T-helper 2 cell treated with Interferon-gamma antibody and Interleukin-4, amounts not matched to agents 5 μg/mL and 100 μg/mL, for 36 hours (primary cell): ENCODE measurements around the gene ZNF709.
"Not testable (repeated sequence)": the region's sequence is repeated elsewhere in the genome, so short reads cannot be mapped to it uniquely, and the experiment has no call there.

ENCODE experiments used
- DNase-seq: peaks from one replicate; pipeline ENCODE4 v3.0.0; 2021; ENCODE audit warnings: low spot score
- H3K27ac Mint-ChIP-seq: one replicate; pipeline ENCODE4 v1.8.0; 2021; ENCODE audit warnings: mild to moderate bottlenecking, mixed read lengths
- H3K27me3 Mint-ChIP-seq: one replicate; pipeline ENCODE4 v1.8.0; 2021; ENCODE audit warnings: low read depth, mixed read lengths
- H3K36me3 Mint-ChIP-seq: one replicate; pipeline ENCODE4 v1.8.0; 2021; ENCODE audit warnings: low read depth, mixed read lengths
- H3K4me1 Mint-ChIP-seq: one replicate; pipeline ENCODE4 v1.8.0; 2021; ENCODE audit warnings: low read depth, mixed read lengths
- H3K4me3 Mint-ChIP-seq: one replicate; pipeline ENCODE4 v1.8.0; 2022; ENCODE audit warnings: mild to moderate bottlenecking, moderate library complexity, mixed read lengths
- H3K9me3 Mint-ChIP-seq: one replicate; pipeline ENCODE4 v1.8.0; 2021; ENCODE audit warnings: mixed read lengths

ZNF709 gene

DNA sequence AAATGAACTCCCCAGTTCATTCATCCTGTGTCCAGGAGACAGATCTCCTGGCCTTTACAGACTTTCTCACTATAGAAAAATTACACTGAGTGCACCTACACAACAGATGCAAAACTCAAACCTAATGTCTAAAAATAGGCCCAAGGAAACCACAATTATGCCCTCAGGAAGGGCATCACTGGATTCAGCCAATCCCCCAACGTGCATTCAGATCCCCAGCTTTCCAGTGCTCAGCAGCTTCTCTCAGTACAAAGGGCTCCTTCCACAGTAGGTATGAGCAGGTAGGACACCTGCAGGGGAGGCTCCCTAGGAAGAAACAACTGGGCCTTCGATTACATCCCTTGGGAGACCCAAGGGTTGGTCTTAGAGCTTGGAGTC is 2.1 kb downstream of the ZNF709 start:
- H3K4me1 Mint-ChIP-seq, result peaks cover 21% of the 10 kb centered on the region
- no peak overlapping the region for H3K27ac Mint-ChIP-seq
- H3K4me3 Mint-ChIP-seq, result peak overlapping the region; percentile 30

DNA sequence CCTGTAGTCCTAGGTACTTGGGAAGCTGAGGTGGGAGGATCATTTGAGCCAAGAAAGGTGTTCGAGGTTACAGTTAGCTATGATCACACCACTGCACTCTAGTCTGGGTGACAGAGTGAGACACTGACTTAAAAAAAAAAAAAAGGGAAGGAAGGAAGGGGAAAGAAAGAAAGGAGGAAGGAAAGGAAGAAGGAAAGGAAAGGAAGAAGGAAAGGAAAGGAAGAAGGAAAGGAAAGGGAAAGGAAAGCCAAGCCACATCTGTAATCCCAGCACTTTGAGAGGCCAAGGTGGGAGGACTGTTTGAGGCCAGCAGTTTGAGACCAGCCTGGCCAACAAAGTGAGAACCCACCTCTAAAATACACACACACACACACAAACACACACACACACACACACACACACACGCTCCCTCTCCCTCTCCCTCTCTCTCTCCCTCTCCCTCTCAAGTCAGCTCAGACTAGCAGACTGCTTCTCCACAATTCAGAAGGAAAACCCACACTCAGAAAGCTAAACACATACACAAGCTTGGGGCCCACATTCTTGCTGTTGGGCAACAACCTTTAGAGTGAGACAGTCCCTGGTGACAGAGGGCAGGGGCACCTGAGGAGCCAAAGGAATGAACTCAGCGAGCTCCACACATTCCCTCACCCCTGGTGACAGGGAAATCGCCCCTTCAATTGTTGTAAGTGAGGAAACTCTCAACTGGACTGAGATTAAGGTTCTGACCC is 2.7 kb downstream of the ZNF709 start:
- Mint-ChIP-seq H3K27ac (no peak overlapping the region), H3K4me1 (peaks cover 21% of the 10 kb centered on the region), H3K36me3 (no peaks in the 10 kb centered on the region), H3K4me3 (no peak overlapping the region), H3K27me3 (no peaks in the 10 kb centered on the region), H3K9me3 (peaks cover 5% of the 10 kb centered on the region)
- DNase-seq, result no peak

More for the DNA sequence above, 2.1 kb downstream of the ZNF709 start:
- H3K36me3 Mint-ChIP-seq, result no peaks in the 10 kb centered on the region
- DNase-seq, result no peak
- H3K27me3 Mint-ChIP-seq, result no peaks in the 10 kb centered on the region
- H3K9me3 Mint-ChIP-seq, result peaks cover 4% of the 10 kb centered on the region

DNA sequence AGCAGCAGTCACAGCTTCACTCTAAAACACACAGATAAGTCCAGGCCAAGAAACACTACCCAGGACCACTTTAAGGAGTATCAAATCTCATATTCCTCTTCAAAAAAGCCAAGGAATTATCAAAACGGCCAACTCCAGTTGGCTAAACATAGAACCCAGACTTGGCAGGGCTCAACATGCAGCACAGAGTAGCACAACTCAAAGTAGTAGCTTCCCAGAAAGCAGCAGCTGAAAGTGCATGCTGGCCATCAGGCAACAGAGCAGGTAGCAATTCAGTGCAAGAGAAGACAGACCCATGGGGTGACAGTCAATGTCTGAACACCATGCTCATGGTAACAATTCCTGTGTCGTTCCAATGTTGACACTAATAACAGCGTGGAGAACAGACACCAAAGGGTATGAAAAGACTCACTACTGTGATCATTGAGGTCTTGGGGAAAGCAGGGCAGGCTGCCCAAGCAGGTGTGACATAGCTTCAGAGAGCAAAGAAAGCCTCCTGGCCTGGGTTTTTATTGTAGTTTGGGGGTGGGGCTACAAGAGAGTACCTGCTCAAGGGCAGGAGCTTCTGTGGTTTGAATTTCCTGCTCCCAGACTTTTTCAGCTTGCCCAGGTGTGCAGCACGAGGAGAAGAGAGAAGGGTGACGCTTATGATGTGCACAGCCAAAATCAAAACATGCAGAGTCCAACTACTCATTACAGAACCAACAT is 6.2 kb downstream of the ZNF709 start:
- Mint-ChIP-seq H3K27ac (no peak overlapping the region), H3K4me1 (peaks cover 10% of the 10 kb centered on the region), H3K36me3 (peaks cover 1% of the 10 kb centered on the region), H3K27me3 (no peaks in the 10 kb centered on the region), H3K4me3 (no peak overlapping the region), H3K9me3 (peaks cover 34% of the 10 kb centered on the region)
- DNase-seq, result no peak

DNA sequence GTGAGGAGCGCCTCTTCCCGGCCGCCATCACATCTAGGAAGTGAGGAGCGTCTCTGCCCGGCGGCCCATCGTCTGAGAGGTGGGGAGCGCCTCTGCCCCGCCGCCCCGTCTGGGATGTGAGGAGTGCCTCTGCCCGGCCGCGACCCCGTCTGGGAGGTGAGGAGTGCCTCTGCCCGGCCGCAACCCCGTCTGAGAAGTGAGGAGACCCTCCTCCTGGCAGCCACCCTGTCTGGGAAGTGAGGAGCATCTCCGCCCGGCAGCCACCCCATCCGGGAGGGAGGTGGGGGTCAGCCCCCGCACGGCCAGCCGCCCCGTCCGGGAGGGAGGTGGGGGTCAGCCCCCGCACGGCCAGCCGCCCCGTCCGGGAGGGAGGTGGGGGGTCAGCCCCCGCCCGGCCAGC is 17.0 kb downstream of the ZNF709 start:
- not testable (repeated sequence) for H3K27me3 Mint-ChIP-seq, H3K4me3 Mint-ChIP-seq, H3K4me1 Mint-ChIP-seq, DNase-seq, H3K27ac Mint-ChIP-seq
- Mint-ChIP-seq H3K9me3 (peaks cover 48% of the 10 kb centered on the region), H3K36me3 (peaks cover 24% of the 10 kb centered on the region)

DNA sequence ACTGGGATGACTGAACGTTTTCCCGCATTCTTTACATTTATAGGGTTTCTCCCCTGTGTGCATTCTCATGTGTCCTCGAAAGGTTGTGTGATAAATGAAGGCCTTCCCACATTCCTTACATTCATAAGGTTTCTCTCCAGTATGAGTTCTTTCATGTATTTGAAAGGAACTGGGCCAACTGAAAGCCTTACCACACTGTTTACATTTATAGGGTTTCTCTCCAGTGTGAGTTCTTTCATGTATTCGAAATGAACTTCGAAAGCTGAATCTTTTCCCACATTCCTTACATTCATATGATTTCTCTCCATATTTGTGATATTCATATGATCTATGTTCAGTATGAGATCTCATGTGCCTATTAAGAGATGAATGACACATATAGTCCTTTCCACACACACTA is 19.4 kb downstream of the ZNF709 start:
- H3K9me3 Mint-ChIP-seq, result peaks cover 48% of the 10 kb centered on the region
- no peaks in the 10 kb centered on the region for H3K4me1 Mint-ChIP-seq
- H3K4me3 Mint-ChIP-seq, result no peak overlapping the region

DNA sequence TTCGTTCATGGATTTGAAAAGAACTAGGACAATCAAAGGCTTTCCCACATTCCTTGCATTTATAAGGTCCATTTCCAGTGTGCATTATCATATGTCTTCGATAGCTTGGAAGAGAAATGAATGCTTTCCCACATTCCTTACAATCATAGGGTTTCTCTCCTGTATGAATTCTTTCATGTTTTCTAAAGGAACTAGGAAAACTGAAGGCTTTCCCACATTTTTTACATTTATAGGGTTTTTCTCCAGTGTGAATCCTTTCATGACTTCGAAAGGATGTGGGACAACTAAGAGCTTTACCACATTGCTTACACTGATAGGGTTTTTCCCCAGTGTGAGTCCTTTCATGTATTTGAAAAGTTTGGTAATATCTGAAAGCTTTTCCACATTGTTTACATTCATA is 19.8 kb downstream of the ZNF709 start:
- Mint-ChIP-seq H3K9me3 (peaks cover 45% of the 10 kb centered on the region), H3K4me1 (no peaks in the 10 kb centered on the region), H3K36me3 (peaks cover 22% of the 10 kb centered on the region), H3K4me3 (no peak overlapping the region), H3K27me3 (no peaks in the 10 kb centered on the region), H3K27ac (no peak overlapping the region)
- DNase-seq, result no peak

More for the DNA sequence above, 19.4 kb downstream of the ZNF709 start:
- H3K27ac Mint-ChIP-seq, result no peak overlapping the region
- no peak for DNase-seq
- peaks cover 26% of the 10 kb centered on the region for H3K36me3 Mint-ChIP-seq
- no peaks in the 10 kb centered on the region for H3K27me3 Mint-ChIP-seq

DNA sequence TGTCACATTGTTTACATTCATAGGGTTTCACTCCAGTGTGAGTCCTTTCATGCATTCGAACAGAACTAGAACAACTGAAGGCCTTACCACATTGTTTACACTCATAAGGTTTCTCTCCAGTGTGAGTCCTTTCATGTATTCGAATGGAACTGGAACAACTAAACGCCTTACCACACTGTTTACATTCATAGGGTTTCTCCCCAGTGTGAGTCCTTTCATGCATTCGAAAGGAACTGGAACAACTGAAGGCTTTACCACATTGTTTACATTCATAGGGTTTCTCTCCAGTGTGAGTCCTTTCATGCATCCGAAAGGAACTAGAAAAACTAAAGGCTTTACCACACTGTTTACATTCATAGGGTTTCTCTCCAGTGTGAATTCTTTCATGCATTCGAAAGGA is 20.5 kb downstream of the ZNF709 start:
- H3K27me3 Mint-ChIP-seq, H3K4me1 Mint-ChIP-seq, H3K4me3 Mint-ChIP-seq, H3K27ac Mint-ChIP-seq, DNase-seq: not testable (repeated sequence)
- Mint-ChIP-seq H3K36me3 (peaks cover 22% of the 10 kb centered on the region), H3K9me3 (peaks cover 50% of the 10 kb centered on the region)

DNA sequence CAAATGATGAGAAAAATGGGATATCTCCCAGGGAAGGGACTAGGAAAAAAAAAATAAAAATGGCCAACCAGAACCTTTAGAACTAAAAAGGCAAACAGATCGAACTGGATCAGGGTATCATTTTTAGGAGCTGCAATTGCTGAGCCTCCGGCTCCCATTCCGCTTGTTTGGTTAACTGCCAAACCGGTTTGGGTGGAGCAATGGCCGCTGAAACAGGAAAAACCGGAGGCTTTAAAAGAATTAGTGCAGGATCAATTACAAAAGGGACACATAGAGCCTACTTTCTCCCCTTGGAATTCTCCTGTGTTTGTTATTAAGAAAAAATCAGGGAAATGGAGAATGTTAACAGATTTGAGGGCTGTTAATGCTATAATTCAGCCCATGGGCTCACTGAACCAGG is 31.1 kb downstream of the ZNF709 start:
- Mint-ChIP-seq H3K4me3 (no peak overlapping the region), H3K9me3 (peaks cover 62% of the 10 kb centered on the region), H3K27ac (no peak overlapping the region), H3K27me3 (no peaks in the 10 kb centered on the region), H3K4me1 (no peaks in the 10 kb centered on the region), H3K36me3 (peaks cover 5% of the 10 kb centered on the region)
- DNase-seq, result no peak

DNA sequence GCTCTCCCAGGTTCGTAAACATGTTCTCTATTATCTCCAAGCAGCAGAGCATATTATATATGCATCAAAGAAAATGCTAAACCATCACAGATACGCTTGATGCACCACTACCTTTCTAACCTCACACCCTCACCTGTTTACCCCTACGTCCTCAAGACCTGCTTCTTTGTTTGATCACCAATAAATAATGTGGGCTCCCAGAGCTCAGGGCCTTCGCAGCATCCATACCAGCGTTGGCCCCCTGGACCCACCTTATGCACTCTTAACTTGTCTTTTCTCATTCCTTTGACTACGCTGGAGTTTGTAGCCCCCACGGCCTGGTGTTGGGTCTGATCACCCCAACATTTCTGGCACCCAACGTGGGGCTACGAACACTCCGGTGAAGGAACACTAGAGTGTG is 33.8 kb downstream of the ZNF709 start:
- Mint-ChIP-seq H3K27me3 (no peaks in the 10 kb centered on the region), H3K27ac (no peak overlapping the region), H3K4me3 (no peak overlapping the region), H3K9me3 (peaks cover 56% of the 10 kb centered on the region), H3K36me3 (peaks cover 4% of the 10 kb centered on the region), H3K4me1 (no peaks in the 10 kb centered on the region)
- DNase-seq, result no peak

DNA sequence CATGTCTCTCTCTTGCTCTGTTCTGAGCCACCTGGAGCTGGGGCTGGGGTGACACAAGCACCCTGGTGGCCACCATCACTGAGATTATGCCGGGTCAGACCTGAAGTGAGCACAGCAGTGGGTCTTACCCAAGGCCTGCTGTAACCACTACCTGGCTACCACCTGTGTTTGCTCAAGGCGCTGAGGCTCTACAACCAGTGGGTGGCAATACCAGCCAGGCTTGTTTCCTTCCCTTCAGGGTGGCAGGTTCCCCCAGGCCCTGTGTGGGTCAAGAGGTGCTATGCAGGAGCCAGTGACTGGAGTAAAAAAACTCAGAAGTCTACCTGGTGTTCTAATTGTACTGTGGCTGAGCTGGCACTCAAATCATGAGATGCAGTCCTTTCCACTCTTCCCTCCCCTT is 35.8 kb downstream of the ZNF709 start:
- peaks cover 57% of the 10 kb centered on the region for H3K9me3 Mint-ChIP-seq
- H3K36me3 Mint-ChIP-seq, result peaks cover 5% of the 10 kb centered on the region
- no peak for DNase-seq
- no peak overlapping the region for H3K4me3 Mint-ChIP-seq
- H3K27me3 Mint-ChIP-seq, result no peaks in the 10 kb centered on the region
- no peak overlapping the region for H3K27ac Mint-ChIP-seq
- H3K4me1 Mint-ChIP-seq, result no peaks in the 10 kb centered on the region

DNA sequence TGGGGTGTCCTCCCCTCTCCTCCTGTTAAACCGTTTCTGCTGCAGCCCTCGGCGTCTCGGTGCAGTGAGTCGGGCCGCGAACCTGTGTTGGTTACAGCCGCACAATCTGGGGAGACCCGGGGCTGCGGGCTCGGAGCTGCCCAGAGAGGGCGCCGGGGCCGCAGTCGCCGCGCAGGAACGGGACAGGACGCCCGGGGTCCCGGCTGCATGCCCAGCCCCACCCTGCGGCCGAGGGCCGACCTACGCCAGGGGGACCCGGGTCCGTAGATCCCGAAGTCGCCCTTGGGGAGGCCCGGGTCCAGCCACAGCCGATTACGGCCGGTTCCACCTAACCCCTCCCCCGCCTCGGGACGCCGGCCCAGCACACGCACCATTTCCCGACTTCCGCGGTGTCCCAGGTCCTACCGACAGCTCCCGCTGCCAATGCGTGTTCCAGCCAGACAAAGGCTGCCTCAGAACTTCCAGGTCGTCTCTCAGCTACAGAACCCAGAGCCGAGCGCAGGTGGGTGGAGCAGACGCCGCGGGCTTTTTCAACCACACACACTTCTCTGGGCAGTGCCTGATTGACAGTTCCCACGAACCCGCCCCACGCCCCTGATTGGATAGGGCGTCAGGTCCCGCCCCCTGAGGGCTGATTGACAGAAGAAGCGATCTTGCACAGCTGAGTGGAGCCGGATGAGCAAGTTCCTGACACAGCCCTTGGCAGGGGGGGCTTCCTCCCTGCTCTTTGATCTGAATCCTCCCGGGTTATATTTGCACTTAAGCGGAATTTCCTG is 43.9 kb downstream of the ZNF709 start, which contains the start of gene ZNF443:
Gene ZNF443 (minus strand): TSS at position 481 of the 776 bp plus-strand sequence. CDS start 107 bp downstream, at position 374.
- peak; percentile 99 for DNase-seq
- Mint-ChIP-seq H3K27ac (peak within 1 kb of the TSS; percentile 92), H3K4me1 (peaks cover 7% of the 10 kb centered on the region), H3K27me3 (no peaks in the 10 kb centered on the region), H3K36me3 (peaks cover 24% of the 10 kb centered on the region), H3K4me3 (peak within 1 kb of the TSS; percentile 96), H3K9me3 (peaks cover 51% of the 10 kb centered on the region)

DNA sequence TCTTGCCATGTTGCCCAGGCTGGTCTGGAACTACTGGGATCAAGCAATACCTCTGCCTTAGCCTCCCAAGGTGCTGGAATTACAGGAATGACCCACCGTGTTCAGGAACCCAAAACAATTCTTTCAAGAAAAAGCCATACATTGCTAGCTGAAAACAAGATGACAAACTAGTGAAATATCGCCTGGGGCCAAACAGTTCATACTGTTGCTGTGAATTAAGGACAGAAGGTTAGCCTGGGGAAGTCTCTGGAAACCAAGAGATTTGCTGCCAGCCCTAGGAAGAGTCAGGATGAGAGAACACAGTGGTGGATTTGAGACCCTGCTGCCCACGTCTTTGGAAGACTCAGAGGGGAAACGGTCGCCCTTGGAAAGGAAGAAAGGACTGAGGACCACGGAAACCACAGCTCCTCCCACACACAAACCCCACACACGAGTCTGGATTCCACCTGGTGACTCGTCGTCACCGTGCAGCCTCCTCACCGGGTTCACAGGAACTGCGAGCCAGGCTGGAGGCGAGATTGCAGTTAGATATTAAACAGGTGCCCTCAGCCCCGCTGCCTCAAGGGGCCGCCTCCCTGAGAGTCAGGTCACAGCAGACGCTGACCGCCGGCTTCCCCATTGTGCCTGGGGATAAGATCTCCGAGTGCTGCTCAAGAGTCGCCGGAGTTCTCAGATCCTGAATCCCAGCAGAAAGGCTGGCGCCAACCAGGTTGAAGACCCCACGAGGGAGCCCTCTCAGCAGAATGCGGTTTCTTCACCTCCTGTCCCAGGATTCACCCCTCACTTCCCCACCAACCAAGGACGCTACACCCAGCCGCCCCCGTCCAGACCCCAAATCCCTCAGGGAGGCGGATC is 44.7 kb downstream of the ZNF709 start:
- H3K27me3 Mint-ChIP-seq, H3K4me1 Mint-ChIP-seq: not testable (repeated sequence)
- peak; percentile 64 for DNase-seq
- peaks cover 57% of the 10 kb centered on the region for H3K9me3 Mint-ChIP-seq
- peak overlapping the region; percentile 87 for H3K4me3 Mint-ChIP-seq
- peak overlapping the region; percentile 77 for H3K27ac Mint-ChIP-seq
- H3K36me3 Mint-ChIP-seq, result peaks cover 28% of the 10 kb centered on the region

DNA sequence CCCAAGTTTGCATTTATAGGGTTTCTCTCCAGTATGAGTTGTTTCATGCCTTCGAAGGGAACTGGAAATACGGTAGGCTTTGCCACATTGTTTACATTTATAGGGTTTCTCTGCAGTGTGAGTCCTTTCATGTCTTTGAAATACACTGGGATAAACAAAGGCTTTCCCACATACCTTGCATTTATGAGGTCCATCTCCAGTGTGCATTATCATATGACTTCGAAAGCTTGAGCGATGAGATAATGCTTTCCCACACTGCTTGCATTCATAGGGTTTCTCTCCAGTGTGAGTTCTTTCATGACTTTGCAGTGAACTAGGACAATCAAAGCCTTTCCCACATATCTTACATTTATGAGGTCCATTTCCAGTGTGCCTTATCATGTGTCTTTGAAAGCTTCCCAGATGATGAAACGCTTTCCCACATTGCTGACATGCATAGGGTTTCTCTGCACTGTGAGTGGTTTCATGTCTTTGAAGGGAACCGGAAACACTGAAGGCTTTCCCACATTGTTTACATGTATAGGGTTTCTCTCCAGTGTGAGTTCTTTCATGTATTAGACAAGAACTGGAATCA is 53.8 kb downstream of the ZNF709 start:
- H3K36me3 Mint-ChIP-seq, result peaks cover 72% of the 10 kb centered on the region
- H3K9me3 Mint-ChIP-seq, result peaks cover 67% of the 10 kb centered on the region
- DNase-seq, H3K27me3 Mint-ChIP-seq, H3K4me1 Mint-ChIP-seq, H3K27ac Mint-ChIP-seq, H3K4me3 Mint-ChIP-seq: not testable (repeated sequence)
